Smooth muscle cell (in vitro differentiated cells): ENCODE results near the gene F3. TPM values are rescaled to one million over a fixed set of nuclear protein-coding genes. Genes with fewer than 3 reads are reported as not detected.

Source experiments
- DNase-seq: peaks from one replicate; lab custom pipeline; 2025; ENCODE audit not compliant: unreplicated experiment; lab: John Stamatoyannopoulos, UW
- H2AFZ ChIP-seq: fragments of 200-600 bp; sonication (generic); 2 replicates; pipeline ENCODE4 v1.6.0; 2016; ENCODE audit warnings: antibody characterized with exemption, low read depth, mild to moderate bottlenecking
- H3F3A ChIP-seq: fragments of 200-600 bp; sonication (generic); 2 replicates; pipeline ENCODE4 v1.6.0; 2017; ENCODE audit warnings: antibody characterized with exemption, low read depth
- H3K27ac ChIP-seq: fragments of 200-600 bp; sonication (generic); 2 replicates; pipeline ENCODE4 v1.5.1; 2016; ENCODE audit warnings: low read depth, mild to moderate bottlenecking
- H3K27me3 ChIP-seq: fragments of 200-600 bp; sonication (generic); 2 replicates; pipeline ENCODE4 v1.6.1; 2016; ENCODE audit warnings: low read depth, mild to moderate bottlenecking
- H3K36me3 ChIP-seq: fragments of 200-600 bp; sonication (generic); 2 replicates; pipeline ENCODE4 v1.5.1; 2016; ENCODE audit warnings: low read depth
- H3K4me1 ChIP-seq: fragments of 200-600 bp; sonication (generic); 2 replicates; pipeline ENCODE4 v1.5.1; 2016; ENCODE audit warnings: low read depth
- H3K4me2 ChIP-seq: fragments of 200-600 bp; sonication (generic); 2 replicates; pipeline ENCODE4 v1.6.0; 2016; ENCODE audit warnings: mild to moderate bottlenecking
- H3K4me3 ChIP-seq: fragments of 200-600 bp; sonication (generic); 2 replicates; pipeline ENCODE4 v1.5.1; 2016; ENCODE audit warnings: mild to moderate bottlenecking
- H3K79me2 ChIP-seq: fragments of 200-600 bp; sonication (generic); 2 replicates; pipeline ENCODE4 v1.6.0; 2016; ENCODE audit warnings: low read depth, mild to moderate bottlenecking
- H3K9ac ChIP-seq: fragments of 200-600 bp; sonication (generic); 2 replicates; pipeline ENCODE4 v1.6.0; 2016; ENCODE audit warnings: low read depth
- H3K9me3 ChIP-seq: fragments of 200-600 bp; sonication (generic); replicated peaks from 2 replicates; pipeline ENCODE4 v1.5.1; 2016; ENCODE audit warnings: low read depth
- H4K20me1 ChIP-seq: fragments of 200-600 bp; sonication (generic); 2 replicates; pipeline ENCODE4 v1.6.0; 2016; ENCODE audit warnings: low read depth
- CTCF ChIP-seq: fragments of 200-600 bp; sonication (generic); IDR thresholded peaks from 2 replicates; pipeline ENCODE4 v1.5.1; 2017; ENCODE audit warnings: borderline replicate concordance, mild to moderate bottlenecking, antibody characterized with exemption; ENCODE audit not compliant: insufficient read depth, poor library complexity, severe bottlenecking
- WGBS: methylation state at CpG from one replicate; pipeline ENCODE4 v1.1.7; 2016; ENCODE audit warnings: low lambda C conversion rate; 5-methylcytosine and 5-hydroxymethylcytosine counted together
- polyA plus RNA-seq: library from polyadenylated mRNA; unstranded; fragments of >200 nt; fragmentation: Nextera tagmentation; extraction: Ambion mirVana; gene quantifications from 2 replicates; pipeline ENCODE4 v1.2.1, GENCODE V29; 2016
- total RNA-seq: library from RNA; depleted of rRNA; stranded (reverse); fragments of >200 nt; gene quantifications from 2 replicates; pipeline ENCODE4 v1.2.3, GENCODE V29; 2014

Gene F3
- total and polyA plus RNA-seq, 2 experiments from 2014 or later, result 287 to 338 TPM

- no peak overlapping the region for H3K4me2 ChIP-seq
- no peaks in the 10 kb centered on the region for H3K4me1 ChIP-seq
- H3K79me2 ChIP-seq, result no peaks in the 10 kb centered on the region
- no peaks in the 10 kb centered on the region for H4K20me1 ChIP-seq
- no peaks in the 10 kb centered on the region for H3K9me3 ChIP-seq
- no peak overlapping the region for H3K9ac ChIP-seq
- DNase-seq, result no peak
- TF ChIP-seq CTCF, result no peak
- no peaks in the 10 kb centered on the region for H3K27me3 ChIP-seq
- no peak overlapping the region for H3K4me3 ChIP-seq
- H3K36me3 ChIP-seq, result peaks cover 17% of the 10 kb centered on the region
- no peaks in the 10 kb centered on the region for H3F3A ChIP-seq
- 95% methylated on average over 4 of the region's 4 CpGs for WGBS
- H2AFZ ChIP-seq, result no peak overlapping the region
- no peak overlapping the region for H3K27ac ChIP-seq
Observed at GRCh38 chr1:94503153-94503552, 38.4 kb downstream of the F3 start.

DNA sequence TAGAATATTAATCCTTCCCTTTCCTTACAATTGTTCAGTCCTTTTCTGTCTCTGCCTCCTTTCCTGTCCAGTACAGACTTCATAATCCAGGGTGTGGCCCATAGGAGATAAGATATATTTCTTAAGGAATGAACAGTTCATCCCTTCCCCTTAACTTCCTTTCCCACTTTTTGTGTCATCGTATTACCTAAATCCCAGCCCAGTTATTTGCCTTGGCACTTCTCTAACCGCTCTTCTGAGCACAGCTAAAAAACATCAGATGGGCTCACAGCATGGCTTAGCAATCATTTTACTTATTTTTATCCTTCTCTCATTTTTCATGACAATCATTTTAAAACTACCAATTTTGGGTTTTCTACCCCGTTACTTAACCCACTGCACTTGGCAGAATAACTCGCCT, 39.6 kb downstream of the F3 start:
- Histone ChIP-seq H3K9ac (no peak overlapping the region), H3K27ac (no peak overlapping the region), H3K4me3 (no peak overlapping the region), H3K27me3 (no peaks in the 10 kb centered on the region), H2AFZ (no peak overlapping the region), H3K4me1 (no peaks in the 10 kb centered on the region), H3K79me2 (no peaks in the 10 kb centered on the region), H3K9me3 (no peaks in the 10 kb centered on the region), H4K20me1 (no peaks in the 10 kb centered on the region), H3F3A (no peaks in the 10 kb centered on the region), H3K36me3 (peaks cover 17% of the 10 kb centered on the region), H3K4me2 (no peak overlapping the region)
- TF ChIP-seq CTCF, result no peak
- WGBS, result 98% methylated on average over 4 of the region's 4 CpGs
- no peak for DNase-seq

GRCh38 chr1:94501426-94501825, 40.1 kb downstream of the F3 start:
- Histone ChIP-seq H3K79me2 (no peaks in the 10 kb centered on the region), H3K36me3 (peaks cover 16% of the 10 kb centered on the region)

More at GRCh38 chr1:94501426-94501825, 40.1 kb downstream of the F3 start:
- WGBS, result 99% methylated on average over 2 of the region's 2 CpGs
- Histone ChIP-seq H3K4me1 (no peaks in the 10 kb centered on the region), H3K27ac (no peak overlapping the region), H3F3A (no peaks in the 10 kb centered on the region), H3K9me3 (no peaks in the 10 kb centered on the region), H3K4me2 (no peak overlapping the region), H3K27me3 (no peaks in the 10 kb centered on the region), H3K9ac (no peak overlapping the region), H2AFZ (no peak overlapping the region), H4K20me1 (no peaks in the 10 kb centered on the region), H3K4me3 (no peak overlapping the region)
- TF ChIP-seq CTCF, result no peak
- DNase-seq, result no peak
